Transverse colon (tissue), 4 donors: Measurements from ENCODE around the gene OR4D10. TPM values are rescaled to one million over a fixed set of nuclear protein-coding genes. Genes with fewer than 3 reads are reported as not detected.

Source experiments
- DNase-seq: peaks from one replicate; pipeline ENCODE4 v3.0.0-alpha.2; 2019
- H3K27ac ChIP-seq, 4 donors: fragments of 200-600 bp; sonication (generic); 2 replicates each; pipeline ENCODE4 v1.5.1; 2016 to 2018; ENCODE audit warnings: inconsistent platforms in 4 of 4
- H3K27me3 ChIP-seq: fragments of 200-600 bp; sonication (generic); 2 replicates; pipeline ENCODE4 v1.5.1; 2017; ENCODE audit warnings: inconsistent platforms
- H3K36me3 ChIP-seq, 4 donors: fragments of 200-600 bp; sonication (generic); 2 replicates each; pipeline ENCODE4 v1.5.1; 2017 to 2019; ENCODE audit warnings: inconsistent platforms in 4 of 4
- H3K4me1 ChIP-seq, 4 donors: fragments of 200-600 bp; sonication (generic); 2 replicates each; pipeline ENCODE4 v1.5.1; 2017 to 2020; ENCODE audit warnings: inconsistent platforms in 4 of 4
- H3K4me3 ChIP-seq, 4 donors: fragments of 200-600 bp; sonication (generic); 1 replicate in 1 of 4; 2 replicates in 3 of 4; pipeline versions ENCODE4 v1.5.1 to v1.6.1; 2017 to 2019; ENCODE audit warnings: inconsistent platforms in 4 of 4
- H3K9me3 ChIP-seq, 2 donors: fragments of 200-600 bp; sonication (generic); 2 replicates each; pipeline ENCODE4 v1.5.1; 2017 to 2019; ENCODE audit warnings: inconsistent platforms in 2 of 2
- CTCF ChIP-seq, 5 experiments: fragments of 200-600 bp in 3 of 5; fragments of 450-650 bp in 2 of 5; sonication (generic) in 3 of 5; IDR thresholded peaks; 1 replicate in 2 of 5; 2 replicates in 3 of 5; pipeline ENCODE4 v1.5.1; 2016 to 2017; ENCODE audit warnings: antibody characterized with exemption in 5 of 5, inconsistent platforms in 3 of 5, mild to moderate bottlenecking in 2 of 5, moderate library complexity in 1 of 5
- EP300 ChIP-seq: sonication (generic); formaldehyde crosslinking; IDR thresholded peaks from one replicate; pipeline ENCODE4 v1.6.1; 2017; ENCODE audit warnings: antibody characterized with exemption, low read depth
- POLR2A ChIP-seq: fragments of 450-650 bp; IDR thresholded peaks from one replicate; pipeline ENCODE4 v1.6.1; 2016; ENCODE audit warnings: antibody characterized with exemption, mild to moderate bottlenecking, moderate library complexity
- POLR2AphosphoS5 ChIP-seq, 3 donors: sonication (generic); formaldehyde crosslinking; IDR thresholded peaks; one replicate each; pipeline ENCODE4 v1.6.1; 2016; ENCODE audit warnings: antibody characterized with exemption in 3 of 3
- WGBS, 2 donors: methylation state at CpG; one replicate each; pipeline ENCODE4 v1.1.5; 2018; ENCODE audit warnings: low coverage in 1 of 2; 5-methylcytosine and 5-hydroxymethylcytosine counted together
- in situ Hi-C, 4 donors: fragments of 200-750 bp; cut with MboI; loops; one replicate each; pipeline versions ENCODE4 v1.15.0 to v1.15.1; 2017; ENCODE audit warnings: low sequenced_read_pairs in 3 of 4, low pct_ligation_motif_present in 1 of 4, low pct_unique_long_range_greater_than_20kb in 1 of 4
- intact Hi-C: fragments of 100-400 bp; cut with DNase I; formaldehyde crosslinking; loops from one replicate; pipeline ENCODE4 v1.15.1; 2023; ENCODE audit warnings: low total_unique reads
- total RNA-seq, 4 donors: library from RNA; depleted of rRNA; stranded (reverse); fragments of >200 nt; gene quantifications; one replicate each; pipeline ENCODE4 v1.1.0, GENCODE V29; 2016

Gene OR4D10
- total RNA-seq, 4 donors from 2014 or later = not detected

- no peaks in the 10 kb centered on the region for H3K4me1 ChIP-seq
- peaks cover 5% of the 10 kb centered on the region for H3K27me3 ChIP-seq
- TF ChIP-seq POLR2A (no peak), CTCF (IDR thresholded peaks at IDR 0.05) (no peak)
- intact Hi-C loops = no loop called here
- no peak overlapping the region for H3K4me3 ChIP-seq
- no peak overlapping the region for H3K27ac ChIP-seq
- WGBS, 2 donors = 38 to 52% methylated on average over 5 to 9 of the region's 9 CpGs
- in situ Hi-C loops = no loop called here
- DNase-seq = no peak
- no peaks in the 10 kb centered on the region for H3K9me3 ChIP-seq
- no peaks in the 10 kb centered on the region for H3K36me3 ChIP-seq
These were observed 2.1 kb downstream of the OR4D10 start for GRCh38 chr11:59475176-59475575.

- Histone ChIP-seq H3K9me3 (no peaks in the 10 kb centered on the region), H3K36me3 (no peaks in the 10 kb centered on the region), H3K4me1 (no peaks in the 10 kb centered on the region), H3K27ac (no peak overlapping the region), H3K27me3 (peaks cover 5% of the 10 kb centered on the region), H3K4me3 (no peak overlapping the region)
- no peak for DNase-seq
- in situ Hi-C loops (no loop called here), intact Hi-C loops (no loop called here)
- TF ChIP-seq CTCF (IDR thresholded peaks at IDR 0.05) (no peak), POLR2AphosphoS5 (IDR thresholded peaks at IDR 0.05) (no peak), EP300 (no peak), POLR2A (no peak)
These were observed 6.8 kb downstream of the OR4D10 start for GRCh38 chr11:59479906-59480305.

GRCh38 chr11:59480359-59480758 is 7.2 kb downstream of the OR4D10 start:
- in situ Hi-C loops = no loop called here
- H3K27me3 ChIP-seq = peaks cover 5% of the 10 kb centered on the region
- no peak overlapping the region for H3K27ac ChIP-seq
- no peaks in the 10 kb centered on the region for H3K4me1 ChIP-seq
- H3K4me3 ChIP-seq = no peak overlapping the region
- no peaks in the 10 kb centered on the region for H3K36me3 ChIP-seq
- DNase-seq = no peak
- WGBS, 2 donors = 77% methylated on average over 2 to 3 of the region's 3 CpGs
- TF ChIP-seq POLR2AphosphoS5 (IDR thresholded peaks at IDR 0.05) = no peak
- TF ChIP-seq CTCF (IDR thresholded peaks at IDR 0.05) = no peak
- no peak for TF ChIP-seq EP300
- TF ChIP-seq POLR2A = no peak
- no peaks in the 10 kb centered on the region for H3K9me3 ChIP-seq
- intact Hi-C loops = no loop called here

- WGBS, 2 donors = 38 to 64% methylated on average over 1 of the region's 1 CpG
- Histone ChIP-seq H3K36me3 (no peaks in the 10 kb centered on the region), H3K9me3 (no peaks in the 10 kb centered on the region), H3K4me3 (no peak overlapping the region), H3K27ac (no peak overlapping the region), H3K27me3 (peaks cover 8% of the 10 kb centered on the region), H3K4me1 (no peaks in the 10 kb centered on the region)
- intact Hi-C loops (no loop called here), in situ Hi-C loops (loop anchor here in 1 of 4 donors (10.0 kb wide), 1 partner anchor 57 kb away; no protein-coding TSS in a partner anchor)
- TF ChIP-seq EP300 = no peak
- TF ChIP-seq CTCF (IDR thresholded peaks at IDR 0.05) = no peak
- no peak for TF ChIP-seq POLR2A
- TF ChIP-seq POLR2AphosphoS5 (IDR thresholded peaks at IDR 0.05) = no peak
- DNase-seq = no peak
These were observed 28.8 kb downstream of the OR4D10 start for GRCh38 chr11:59501931-59502330.
